GM21529 (cell line): ENCODE measurements around the gene PWP2.
A peak's percentile ranks its signal among the peaks of the same experiment; 100 is the strongest.
"Not testable (repeated sequence)": the region's sequence is repeated elsewhere in the genome, so short reads cannot be mapped to it uniquely, and the experiment has no call there.

Source experiments
- ATAC-seq: cut with Tn5 transposase; IDR thresholded peaks from one replicate; pipeline ENCODE4 v1.9.1; 2021; ENCODE audit not compliant: unreplicated experiment

PWP2 gene

DNA sequence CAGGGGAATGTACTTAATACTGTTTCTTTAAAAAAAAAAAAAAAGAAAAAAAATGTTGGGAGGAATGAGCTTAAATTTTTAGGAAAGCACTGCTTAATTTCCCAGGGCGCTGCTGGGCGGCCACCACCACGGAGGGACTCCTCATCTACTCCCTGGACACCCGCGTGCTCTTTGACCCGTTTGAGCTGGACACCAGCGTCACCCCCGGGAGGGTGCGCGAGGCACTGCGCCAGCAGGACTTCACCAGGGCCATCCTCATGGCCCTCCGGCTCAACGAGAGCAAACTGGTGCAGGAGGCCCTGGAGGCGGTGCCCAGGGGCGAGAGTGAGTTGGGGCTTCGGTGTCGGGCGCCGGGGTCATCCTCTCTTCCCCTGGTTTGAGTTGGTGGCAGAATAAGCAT is 20.6 kb downstream of the PWP2 start:
- ATAC-seq = not testable (repeated sequence)

DNA sequence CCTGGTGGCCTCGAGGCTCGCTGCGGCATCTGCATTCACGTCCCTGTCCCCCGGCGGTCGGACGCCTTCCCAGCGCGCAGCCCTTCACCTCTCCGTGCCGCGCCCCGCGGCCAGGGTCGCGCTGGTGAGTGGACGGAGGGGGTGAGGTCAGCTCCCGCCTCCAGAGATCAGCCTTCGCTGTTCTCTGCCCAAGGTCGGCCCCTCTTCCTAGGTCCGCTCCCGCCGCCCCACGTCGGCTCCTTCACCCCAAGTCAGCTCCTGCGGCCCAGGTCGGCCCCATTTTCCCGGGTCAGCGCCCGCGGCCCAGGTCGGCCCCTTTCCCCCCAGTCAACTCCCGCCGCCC is 26.5 kb downstream of the PWP2 start:
- ATAC-seq = not testable (repeated sequence)

DNA sequence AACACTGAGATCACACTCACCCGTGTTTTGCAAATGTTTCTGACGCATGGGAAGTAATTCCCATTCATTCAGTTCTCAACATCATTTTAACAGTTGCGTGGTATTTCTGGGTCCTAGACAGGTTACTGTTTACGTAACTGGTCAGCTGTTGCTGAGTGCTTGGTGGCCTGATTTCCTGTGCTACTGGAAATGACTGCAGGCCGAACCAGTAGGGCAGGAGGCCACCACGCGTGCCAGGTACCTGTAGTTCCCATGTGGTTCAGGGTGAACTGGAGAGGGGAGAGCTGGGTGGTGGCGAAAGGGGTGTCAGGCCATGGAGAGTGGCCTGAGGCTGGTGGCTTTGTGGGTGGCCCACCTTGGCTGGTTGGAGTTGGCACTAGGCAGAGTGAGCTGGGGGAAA is 27.5 kb downstream of the PWP2 start:
- not testable (repeated sequence) for ATAC-seq

DNA sequence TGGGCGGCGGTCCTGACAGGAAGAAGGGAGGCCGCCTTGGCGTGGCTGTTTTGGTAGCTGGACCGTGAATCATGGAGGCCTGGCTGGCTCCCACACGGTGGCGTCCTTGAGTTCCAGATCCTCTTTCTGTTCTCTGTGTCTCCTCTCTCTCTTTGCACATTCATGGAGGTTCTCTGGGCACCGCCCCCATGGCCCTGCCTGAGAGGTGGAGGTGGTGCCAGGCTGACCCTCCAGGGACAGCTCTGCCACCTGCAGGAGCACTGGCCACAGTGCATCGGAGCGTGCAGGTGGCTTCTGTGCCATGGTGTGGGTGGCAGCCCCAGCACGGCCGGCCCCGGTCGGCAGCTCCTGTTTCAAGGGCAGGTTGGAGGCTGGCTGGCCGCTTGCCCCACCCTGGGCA is 30.8 kb downstream of the PWP2 start:
- not testable (repeated sequence) for ATAC-seq

DNA sequence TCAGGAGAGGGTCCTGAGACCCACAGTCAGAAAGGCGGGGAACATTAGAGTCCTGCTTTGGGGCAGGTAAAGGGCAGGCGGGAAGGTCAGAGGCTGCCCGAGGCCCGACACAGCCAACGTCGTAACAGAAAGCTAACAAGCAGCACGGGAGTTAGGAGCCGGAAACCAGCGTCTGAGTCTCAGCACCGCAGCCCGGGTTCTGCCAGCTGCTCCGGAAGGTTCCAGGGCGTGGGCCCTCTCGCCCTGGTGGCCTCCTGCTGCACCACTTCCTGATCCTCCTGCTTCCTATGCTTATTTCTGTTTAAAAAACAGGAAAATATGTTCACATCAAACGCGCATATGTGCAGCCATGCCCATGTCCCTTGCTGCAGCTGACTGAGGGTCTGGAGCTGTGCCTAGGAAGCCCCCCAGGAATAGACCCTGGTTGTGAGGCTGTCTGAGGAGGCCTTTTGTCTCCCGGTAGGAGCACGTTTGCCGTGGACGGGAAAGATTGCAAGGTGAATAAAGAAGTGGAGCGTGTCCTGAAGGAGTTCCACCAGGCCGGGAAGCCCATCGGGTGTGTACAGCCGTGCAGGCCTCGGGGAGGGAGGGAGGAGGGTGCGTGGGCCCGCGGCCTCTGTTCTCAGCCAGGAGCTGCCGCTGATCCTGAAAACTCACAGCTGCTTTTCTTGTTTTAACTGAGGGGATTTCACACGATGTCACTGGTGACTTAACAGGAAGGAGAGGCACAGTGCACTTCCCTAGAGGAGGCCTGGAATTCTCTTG is 32.8 kb downstream of the PWP2 start:
- not testable (repeated sequence) for ATAC-seq

DNA sequence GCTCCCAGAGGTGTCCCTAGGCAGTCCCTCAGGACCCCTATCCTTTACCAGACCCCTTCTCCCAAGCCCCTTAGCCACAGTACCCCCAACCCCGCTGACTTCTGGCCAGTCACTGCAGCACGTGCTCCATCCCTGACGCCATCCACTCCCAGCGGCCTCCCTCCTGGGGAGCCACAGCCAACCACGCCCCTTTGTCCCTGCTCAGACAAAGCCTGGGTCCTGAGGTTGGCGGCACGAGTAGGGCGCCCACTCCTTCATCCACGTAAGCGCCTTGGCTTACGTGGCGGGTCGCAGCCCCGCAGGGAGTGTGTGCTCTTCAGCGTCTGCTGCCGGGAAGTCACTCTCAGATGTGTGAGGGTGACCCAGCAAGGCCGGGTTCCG is 33.3 kb downstream of the PWP2 start:
- ATAC-seq = not testable (repeated sequence)

DNA sequence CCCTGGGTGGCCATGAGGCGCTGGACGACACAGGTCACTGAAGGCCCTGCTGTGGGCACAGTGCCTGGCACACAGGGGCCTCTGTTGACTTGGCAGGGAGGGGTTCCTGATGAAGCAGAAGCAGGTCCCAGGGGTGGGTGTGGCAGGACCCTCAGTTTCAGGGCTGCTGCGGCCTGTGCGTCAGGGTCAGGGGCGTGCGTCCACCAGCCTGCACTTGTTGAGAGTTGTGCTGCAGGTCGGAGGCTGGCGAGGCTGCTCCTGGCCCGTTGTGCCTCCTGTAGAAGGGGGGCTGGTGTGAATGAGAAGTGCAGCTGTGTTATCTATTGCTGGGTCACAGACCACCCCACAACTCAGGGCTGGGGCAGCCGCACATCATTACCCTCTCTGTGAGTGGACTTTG is 35.3 kb downstream of the PWP2 start:
- not testable (repeated sequence) for ATAC-seq

DNA sequence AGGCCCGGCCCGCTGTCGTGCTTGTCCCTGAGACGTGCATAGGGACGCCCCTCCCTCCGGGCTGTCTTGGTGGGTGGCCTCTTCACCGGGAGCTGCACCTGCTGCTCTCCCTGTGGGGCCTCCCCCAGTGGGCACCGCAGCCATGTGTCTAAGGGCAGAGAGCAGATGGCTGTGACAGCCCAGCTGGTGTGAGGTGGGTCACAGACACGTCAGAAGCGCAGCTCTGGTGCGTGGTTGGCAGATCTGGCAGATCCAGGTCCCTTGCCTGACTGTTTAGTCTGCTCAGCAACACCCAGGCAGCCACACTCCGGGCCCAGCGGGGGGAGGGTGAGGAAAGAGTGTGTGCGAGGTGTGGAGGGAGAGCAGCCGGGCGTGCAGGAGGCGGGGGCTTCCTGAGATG is 36.2 kb downstream of the PWP2 start:
- ATAC-seq = peak; percentile 46

DNA sequence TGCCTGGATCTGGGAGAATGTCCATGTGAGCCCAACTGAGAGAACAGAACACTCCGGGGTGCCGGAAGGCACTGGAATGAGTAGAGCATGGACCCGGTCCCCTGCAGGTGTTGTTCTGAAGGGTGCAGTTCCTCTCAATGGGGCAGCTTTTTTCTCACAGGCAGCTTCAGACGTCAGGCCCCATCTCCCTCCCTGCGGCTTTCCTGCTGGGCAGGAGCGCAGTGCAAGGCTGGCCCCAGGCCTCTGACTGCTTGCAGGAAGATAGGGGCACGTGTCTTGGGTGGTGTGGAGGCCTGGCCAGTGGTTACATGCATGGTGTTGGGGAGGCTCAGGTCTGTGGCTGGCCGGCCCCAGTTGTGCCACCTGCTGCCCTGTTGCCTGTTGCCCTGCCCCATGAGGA is 36.8 kb downstream of the PWP2 start:
- ATAC-seq = not testable (repeated sequence)

DNA sequence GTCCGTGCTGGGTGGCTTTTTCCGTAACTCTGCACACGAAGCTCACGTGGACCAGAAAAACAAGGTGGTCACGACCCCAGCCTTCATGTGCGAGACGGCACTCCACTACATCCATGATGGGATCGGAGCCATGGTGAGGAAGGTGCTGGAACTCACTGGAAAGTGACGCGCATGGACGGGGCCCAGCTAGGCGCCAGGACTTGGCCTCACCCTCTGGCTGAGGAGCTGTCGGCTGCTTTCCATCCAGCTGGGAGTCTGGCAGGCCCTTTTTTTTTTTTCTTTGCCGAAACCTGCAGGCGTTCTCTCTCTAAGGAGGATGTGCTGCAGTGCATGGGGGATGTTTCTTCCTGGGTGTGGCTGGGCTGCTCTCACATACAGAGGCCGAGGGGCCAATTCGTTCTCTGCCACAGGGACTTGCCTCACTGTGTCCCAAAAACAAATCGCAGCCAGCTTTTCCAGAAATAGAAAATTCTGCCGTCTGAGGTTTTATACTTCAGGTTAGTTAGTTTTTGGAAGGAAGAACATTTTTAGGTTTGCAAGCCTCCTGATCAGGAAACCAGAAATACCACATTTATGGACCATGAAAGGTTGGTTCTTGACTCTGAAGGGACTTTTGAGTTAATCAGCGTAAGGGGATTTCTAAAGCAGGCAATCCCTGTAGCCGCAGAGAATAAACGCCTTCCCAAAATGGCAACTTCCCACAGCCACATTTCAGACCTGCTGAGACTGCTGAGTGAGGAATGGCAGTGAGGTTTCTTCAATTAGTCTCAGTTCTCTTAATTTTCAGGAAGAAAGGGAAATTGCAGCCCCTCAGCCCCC is 37.8 kb downstream of the PWP2 start:
- not testable (repeated sequence) for ATAC-seq

DNA sequence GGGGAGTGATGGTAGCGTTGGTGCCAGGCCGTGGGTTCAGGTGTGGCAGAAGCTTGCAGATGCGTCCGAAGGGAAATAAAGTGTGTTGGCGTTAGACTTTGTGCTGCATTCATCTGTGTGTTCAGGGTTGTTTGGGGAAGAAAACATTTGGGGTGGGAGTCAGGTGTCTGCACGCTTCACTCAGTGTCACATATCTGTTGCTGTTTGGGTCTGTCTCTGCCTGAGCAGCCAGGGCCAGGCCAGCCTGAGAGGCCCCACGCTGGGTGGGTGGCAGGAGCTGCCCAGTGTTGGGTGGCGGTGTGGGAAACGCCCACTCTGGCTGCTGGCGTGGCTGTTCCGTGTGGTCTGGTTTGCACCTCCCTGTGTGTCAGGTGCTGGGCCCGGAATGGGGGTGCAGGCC is 38.4 kb downstream of the PWP2 start:
- ATAC-seq = not testable (repeated sequence)

DNA sequence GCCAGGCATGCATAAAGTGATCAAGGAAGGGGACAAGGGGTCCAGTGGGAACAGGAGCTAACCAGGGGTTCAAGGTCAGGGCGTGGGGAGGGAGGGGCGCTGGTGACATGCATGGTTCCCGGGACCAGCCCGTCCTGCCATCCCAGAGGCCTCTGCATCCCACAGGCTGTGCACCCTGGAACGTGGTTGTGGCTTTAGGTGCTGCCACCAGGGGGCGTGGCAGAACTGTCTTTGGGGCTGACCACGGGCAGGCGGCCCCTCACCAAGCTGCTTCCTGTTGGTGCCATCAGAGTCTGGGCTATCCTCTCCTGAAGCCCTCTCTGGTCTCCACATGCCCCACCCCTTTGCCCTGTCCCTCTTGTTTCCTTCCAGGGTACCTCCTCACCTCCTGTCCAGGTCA is 39.9 kb downstream of the PWP2 start:
- not testable (repeated sequence) for ATAC-seq

DNA sequence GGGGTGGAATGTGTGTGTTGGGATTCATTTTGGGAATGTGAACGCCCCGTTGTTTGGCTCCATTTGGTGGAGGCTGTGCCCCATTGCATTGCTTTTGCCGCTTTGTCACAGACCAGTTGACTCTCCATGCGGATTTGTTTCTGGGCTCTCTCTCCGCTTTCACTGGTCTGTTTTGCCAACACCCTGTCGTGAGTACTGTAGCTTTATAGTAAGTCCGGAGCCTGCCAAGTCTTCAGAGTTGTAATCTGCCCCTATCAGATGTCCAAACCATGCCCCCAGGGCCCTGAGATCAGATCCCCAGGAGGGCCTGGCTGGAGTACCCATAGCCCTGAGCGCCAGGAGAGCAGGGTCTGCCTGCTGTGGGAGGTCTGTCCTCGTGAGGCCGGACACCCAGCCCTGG is 43.1 kb downstream of the PWP2 start:
- not testable (repeated sequence) for ATAC-seq

DNA sequence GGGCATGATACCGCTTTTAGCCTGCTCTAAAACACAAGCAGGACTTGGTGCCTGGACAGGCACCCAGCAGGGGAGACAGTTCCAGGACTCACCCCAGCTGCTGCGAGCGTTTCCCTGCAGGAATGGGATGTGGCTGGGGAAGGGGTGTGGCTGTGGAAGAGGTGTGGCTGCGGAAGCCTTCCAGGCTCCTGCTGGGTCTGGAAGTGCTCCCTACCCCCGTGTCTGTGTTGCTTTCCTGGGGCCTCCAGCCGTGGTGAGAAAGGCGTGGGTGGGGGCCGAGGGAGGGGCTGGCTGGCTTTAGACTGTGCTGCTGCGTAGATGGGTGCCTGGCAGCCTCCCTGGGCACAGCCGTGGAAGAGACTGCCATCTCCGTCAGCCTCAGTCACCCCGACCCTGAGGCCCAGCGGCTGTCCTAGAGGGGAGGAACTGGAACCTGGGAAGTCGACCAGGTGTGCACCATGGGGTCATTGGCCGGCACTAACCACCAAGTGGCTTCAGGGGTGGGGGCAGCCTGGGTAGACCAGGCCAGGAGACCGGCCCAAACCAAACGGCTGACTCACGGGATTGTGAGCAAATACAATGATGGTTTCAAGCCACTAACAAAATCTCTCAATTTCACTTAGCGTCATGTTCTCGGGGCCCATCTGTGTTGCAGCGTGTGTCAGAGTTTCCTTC is 46.2 kb downstream of the PWP2 start:
- ATAC-seq = not testable (repeated sequence)

DNA sequence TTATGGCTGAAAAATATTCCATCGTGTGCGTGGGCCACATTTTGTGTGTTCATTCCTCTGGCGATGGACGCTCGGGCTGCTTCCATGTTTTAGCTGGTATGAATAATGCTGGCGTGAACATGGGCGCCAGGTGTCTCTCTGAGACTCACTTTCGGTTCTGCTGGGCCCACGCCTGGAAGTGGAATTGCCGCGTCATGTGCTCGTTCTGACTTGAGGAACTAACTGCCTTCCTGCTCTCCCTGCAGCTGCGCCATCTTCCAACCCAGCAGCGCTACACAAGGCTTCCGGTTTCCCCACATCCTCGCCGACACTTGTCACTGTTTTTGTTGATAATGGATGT is 46.7 kb downstream of the PWP2 start:
- not testable (repeated sequence) for ATAC-seq

DNA sequence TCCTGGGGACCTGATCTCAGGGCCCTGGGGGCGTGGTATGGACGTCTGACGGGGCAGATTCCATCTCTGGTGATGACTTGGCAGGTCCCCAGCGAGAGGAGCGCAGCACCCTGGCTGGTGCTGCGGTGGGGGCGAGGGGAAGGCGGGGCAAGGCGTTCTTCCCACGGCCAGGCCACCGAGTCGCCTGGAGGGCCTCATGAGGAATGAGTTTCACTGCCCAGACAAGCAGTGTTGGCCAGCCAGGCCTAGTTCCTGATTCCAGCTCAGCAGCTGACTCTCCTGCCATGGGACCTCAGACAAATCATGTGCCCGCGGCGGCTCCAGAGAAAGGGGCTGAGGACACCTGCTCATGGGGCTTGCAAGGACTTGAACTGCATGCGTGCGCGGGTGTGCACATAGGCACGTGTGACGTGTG is 47.6 kb downstream of the PWP2 start:
- ATAC-seq = peak; percentile 23

DNA sequence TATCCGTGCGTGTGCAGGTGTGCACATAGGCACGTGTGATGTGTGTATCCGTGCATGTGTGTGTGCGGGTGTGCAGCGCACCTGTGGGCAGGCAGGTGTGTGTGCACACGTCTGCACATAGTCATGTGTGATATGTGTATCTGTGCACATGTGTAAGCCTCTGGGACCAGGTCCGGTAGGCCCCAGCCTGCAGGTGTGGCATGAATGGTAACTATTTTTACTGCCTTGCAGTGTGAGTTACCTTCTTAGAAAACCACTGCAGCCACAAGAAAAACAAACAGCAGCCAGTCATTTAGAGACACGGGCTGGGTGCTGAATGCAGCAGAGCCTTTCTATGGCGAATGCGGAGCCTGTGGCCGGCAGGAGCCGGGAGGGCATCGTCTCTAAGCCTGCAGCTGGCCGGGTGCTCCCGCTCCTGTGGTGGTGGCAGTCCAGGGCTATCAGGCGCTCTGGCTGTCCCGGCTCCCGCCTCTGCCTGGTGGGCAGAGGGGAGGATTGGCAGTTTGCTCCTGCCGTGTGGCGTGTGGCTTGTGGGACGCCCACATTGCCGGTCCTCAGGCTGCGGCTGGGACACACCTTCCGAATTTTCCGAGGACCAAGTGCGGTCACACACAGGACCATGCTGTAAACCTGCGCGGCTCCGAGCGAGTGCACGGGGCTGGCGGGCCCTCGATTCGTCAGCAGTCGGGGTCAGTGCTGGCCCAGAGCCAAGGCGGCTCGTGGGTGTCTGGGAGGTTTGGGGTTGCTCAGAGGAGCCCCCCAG is 48.2 kb downstream of the PWP2 start:
- ATAC-seq = peak; percentile 48

DNA sequence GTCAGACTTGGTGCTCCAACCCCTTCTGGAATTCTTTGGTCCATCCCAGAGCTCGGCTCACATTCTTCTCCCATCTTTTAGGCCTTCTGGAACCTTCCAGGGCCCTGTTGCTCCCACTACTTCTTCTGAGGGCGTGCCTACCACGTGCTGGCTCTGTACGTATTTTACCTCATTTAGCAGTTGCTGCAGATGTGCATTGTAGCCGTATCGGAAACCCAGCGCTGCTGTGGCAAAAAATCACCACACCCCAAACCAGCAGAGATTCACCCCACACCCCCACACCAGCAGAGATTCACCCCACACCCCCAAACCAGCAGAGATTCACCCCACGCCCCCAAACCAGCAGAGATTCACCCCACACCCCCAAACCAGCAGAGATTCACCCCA is 48.8 kb downstream of the PWP2 start:
- ATAC-seq = not testable (repeated sequence)

DNA sequence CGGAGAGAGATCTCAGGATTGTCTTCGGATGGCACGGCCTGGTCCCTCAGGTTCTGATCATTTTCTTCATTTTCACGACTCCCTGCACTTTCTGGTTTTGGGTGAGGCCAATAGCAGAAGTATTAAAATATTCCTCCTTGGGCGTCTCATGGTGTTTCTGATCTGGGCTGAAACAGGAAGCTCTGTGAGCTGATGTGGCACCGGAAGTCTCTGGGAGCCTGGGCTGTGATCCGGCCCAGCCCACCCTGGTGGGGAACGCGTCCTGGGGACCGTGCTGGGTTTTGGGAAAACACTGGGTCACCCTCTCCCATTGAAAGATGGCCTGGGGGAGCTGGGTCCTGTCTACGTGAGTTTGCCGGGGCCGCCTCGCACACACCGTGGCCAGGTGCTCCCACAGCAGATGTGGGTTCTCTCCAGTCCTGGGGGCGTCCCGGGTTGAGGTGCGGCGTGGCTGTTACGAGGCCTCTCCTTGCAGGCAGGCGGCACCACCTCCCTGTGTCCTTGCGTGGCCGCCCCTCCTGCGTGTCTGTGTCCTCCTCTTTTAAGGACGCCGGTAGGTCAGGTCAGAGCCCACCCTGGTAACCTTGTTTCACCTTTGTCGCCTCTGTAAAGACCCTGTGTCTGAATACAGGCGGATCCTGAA is 50.4 kb downstream of the PWP2 start:
- ATAC-seq = not testable (repeated sequence)

DNA sequence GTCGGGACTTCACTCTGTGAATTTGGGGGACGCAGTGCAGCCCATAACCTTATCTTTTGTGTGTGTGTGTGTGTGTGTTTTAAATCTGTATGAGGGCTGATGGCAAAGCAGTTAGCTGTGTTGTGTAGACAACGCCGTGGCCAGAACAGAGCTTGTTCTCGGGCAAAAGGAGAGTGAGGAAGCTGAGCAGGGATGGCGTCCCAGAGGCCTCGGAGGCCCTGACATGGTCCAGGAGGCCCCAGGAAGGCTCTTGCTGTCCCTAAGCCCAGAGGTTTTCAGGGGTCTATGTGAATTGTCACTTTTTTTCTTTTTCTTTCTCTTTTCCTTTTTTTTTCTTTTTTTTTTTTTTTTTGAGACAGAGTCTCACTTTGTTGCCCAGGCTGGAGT is 50.9 kb downstream of the PWP2 start:
- not testable (repeated sequence) for ATAC-seq
